CD4-positive, alpha-beta T cell treated with Interleukin-17A for 4 hours (primary cell): ENCODE measurements around the gene CDC42EP4.

Experiments
- DNase-seq: peaks from one replicate; pipeline ENCODE4 v3.0.0-alpha.2; 2020; ENCODE audit warnings: mixed read lengths

The CDC42EP4 gene

GRCh38 chr17:73293480-73293911, 18.3 kb downstream of the CDC42EP4 start:
- DNase-seq, result no peak

GRCh38 chr17:73293031-73293430, 18.8 kb downstream of the CDC42EP4 start:
- DNase-seq, result no peak

GRCh38 chr17:73292031-73292531, 19.7 kb downstream of the CDC42EP4 start:
- no peak for DNase-seq

- peak; percentile 8 for DNase-seq
Observed at GRCh38 chr17:73291260-73291801, 20.5 kb downstream of the CDC42EP4 start.

GRCh38 chr17:73290399-73291259, 21.2 kb downstream of the CDC42EP4 start:
- no peak for DNase-seq

GRCh38 chr17:73289549-73290254, 22.1 kb downstream of the CDC42EP4 start:
- DNase-seq, result no peak

- no peak for DNase-seq
Observed at GRCh38 chr17:73288534-73289302, 23.1 kb downstream of the CDC42EP4 start.

- no peak for DNase-seq
Observed at GRCh38 chr17:73286863-73287296, 24.9 kb downstream of the CDC42EP4 start.

- no peak for DNase-seq
Observed at GRCh38 chr17:73285916-73286862, 25.6 kb downstream of the CDC42EP4 start.

- DNase-seq, result no peak
Observed at GRCh38 chr17:73285603-73285908, 26.2 kb downstream of the CDC42EP4 start.

GRCh38 chr17:73284906-73285602, 26.7 kb downstream of the CDC42EP4 start:
- no peak for DNase-seq

- no peak for DNase-seq
Observed at GRCh38 chr17:73284354-73284753, 27.4 kb downstream of the CDC42EP4 start.

GRCh38 chr17:73283841-73284282, 27.9 kb downstream of the CDC42EP4 start:
- no peak for DNase-seq

GRCh38 chr17:73283250-73283649, 28.6 kb downstream of the CDC42EP4 start:
- no peak for DNase-seq

GRCh38 chr17:73282629-73283028, 29.2 kb downstream of the CDC42EP4 start:
- no peak for DNase-seq

- no peak for DNase-seq
Observed at GRCh38 chr17:73281928-73282327, 29.9 kb downstream of the CDC42EP4 start.

GRCh38 chr17:73280191-73280590, 31.6 kb downstream of the CDC42EP4 start:
- DNase-seq, result no peak

GRCh38 chr17:73279704-73280103, 32.1 kb downstream of the CDC42EP4 start:
- no peak for DNase-seq

- no peak for DNase-seq
Observed at GRCh38 chr17:73278465-73279453, 33.0 kb downstream of the CDC42EP4 start.

- DNase-seq, result no peak
Observed at GRCh38 chr17:73278049-73278464, 33.7 kb downstream of the CDC42EP4 start.
